Mesodermal cell (in vitro differentiated cells): ENCODE results near the gene FOXC1.

Experiments used
- H3K27ac ChIP-seq: 2 replicates; pipeline ENCODE4 v1.7.0; 2013; ENCODE audit warnings: mild to moderate bottlenecking, low read depth, low read length, moderate library complexity; ENCODE audit not compliant: severe bottlenecking
- H3K36me3 ChIP-seq: 2 replicates; pipeline ENCODE4 v1.7.1; 2013; ENCODE audit warnings: mild to moderate bottlenecking, low read length, moderate library complexity; ENCODE audit not compliant: control insufficient read depth, insufficient read depth
- H3K4me1 ChIP-seq: one replicate; pipeline ENCODE4 v1.7.1; 2013; ENCODE audit warnings: mild to moderate bottlenecking, low read length; ENCODE audit not compliant: insufficient read depth, control insufficient read depth, poor library complexity, severe bottlenecking
- H3K4me3 ChIP-seq: 2 replicates; pipeline ENCODE4 v1.7.0; 2013; ENCODE audit warnings: low read length, control low read depth, mild to moderate bottlenecking; ENCODE audit not compliant: insufficient read depth, poor library complexity, severe bottlenecking; ENCODE audit errors: extremely low read depth
- H3K9me3 ChIP-seq: 2 replicates; pipeline ENCODE4 v1.7.1; 2013; ENCODE audit warnings: mild to moderate bottlenecking, low read length, moderate library complexity; ENCODE audit not compliant: control insufficient read depth
- WGBS, 2 experiments: methylation state at CpG; one replicate each; pipeline ENCODE4 v1.1.5; 2013; ENCODE audit warnings: missing lambda C conversion rate in 2 of 2; ENCODE audit not compliant: insufficient coverage in 2 of 2; 5-methylcytosine and 5-hydroxymethylcytosine counted together

FOXC1 gene

GRCh38 chr6:1626481-1626880, 16.8 kb downstream of the FOXC1 start:
- WGBS, 2 experiments, result no CpG with 5 or more reads among the region's 4 CpGs
- Histone ChIP-seq H3K27ac (no peak overlapping the region), H3K4me3 (no peak overlapping the region), H3K36me3 (no peaks in the 10 kb centered on the region), H3K9me3 (no peaks in the 10 kb centered on the region), H3K4me1 (peaks cover 3% of the 10 kb centered on the region)

DNA sequence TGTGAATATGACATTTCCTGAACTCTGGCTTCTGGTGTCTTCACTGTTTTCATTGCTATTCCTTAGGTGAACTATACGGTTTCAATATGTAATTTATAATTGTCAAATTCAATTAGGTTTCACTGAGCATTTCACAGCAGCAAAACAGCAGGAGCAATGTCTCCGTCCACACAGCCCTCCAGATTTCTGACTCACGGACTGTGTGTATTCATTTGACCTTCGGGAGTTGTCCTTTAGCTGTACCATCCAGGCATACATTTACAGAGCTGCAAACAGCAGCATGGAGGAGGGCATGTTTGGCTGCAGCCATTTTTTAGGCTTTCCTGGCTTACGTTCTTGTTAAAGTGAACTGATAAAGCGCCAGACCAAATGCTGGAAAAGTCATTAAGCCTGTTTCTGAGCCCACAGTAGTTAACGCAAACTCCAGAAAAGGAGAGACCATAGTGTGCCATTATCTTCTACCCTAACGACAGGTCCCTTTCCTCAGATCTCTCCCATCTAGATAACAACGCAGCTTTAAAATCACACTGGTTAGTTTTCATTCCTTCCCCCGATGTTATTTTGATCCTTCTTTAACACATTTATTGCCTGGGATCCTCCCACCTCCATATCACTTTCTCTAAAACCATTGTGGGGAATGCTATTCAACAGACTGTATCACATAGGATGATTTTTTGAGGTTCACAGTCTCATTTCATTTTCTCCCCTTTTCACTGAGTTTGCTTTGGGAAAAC, 18.3 kb downstream of the FOXC1 start:
- Histone ChIP-seq H3K9me3 (no peaks in the 10 kb centered on the region), H3K4me3 (no peak overlapping the region), H3K36me3 (no peaks in the 10 kb centered on the region), H3K4me1 (peaks cover 3% of the 10 kb centered on the region), H3K27ac (no peak overlapping the region)
- WGBS, 2 experiments, result 37 to 42% methylated on average over 9 of the region's 10 CpGs

DNA sequence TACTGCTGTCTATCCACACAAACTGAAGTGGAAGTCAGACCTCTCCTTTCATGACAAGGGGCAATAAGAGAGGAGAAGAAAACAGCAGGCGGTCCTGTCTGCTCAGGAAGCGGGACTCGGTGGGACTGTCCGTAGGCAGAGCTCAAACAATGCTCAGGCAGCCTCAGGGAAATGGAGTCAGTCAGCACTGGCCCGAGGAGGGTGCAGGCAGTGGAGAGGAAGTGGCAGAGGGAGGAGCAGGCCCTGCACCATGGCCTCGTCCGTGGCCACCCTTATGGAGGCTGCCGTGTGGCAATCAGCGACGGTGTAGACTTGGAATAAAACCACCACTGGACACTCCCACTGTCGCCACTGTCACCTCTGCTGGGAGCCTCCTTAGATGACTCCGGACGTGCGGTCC, 19.6 kb downstream of the FOXC1 start:
- no peak overlapping the region for H3K4me3 ChIP-seq
- H3K27ac ChIP-seq, result no peak overlapping the region
- H3K9me3 ChIP-seq, result no peaks in the 10 kb centered on the region
- WGBS, 2 experiments, result 59 to 63% methylated on average over 11 to 13 of the region's 14 CpGs
- H3K36me3 ChIP-seq, result no peaks in the 10 kb centered on the region
- H3K4me1 ChIP-seq, result no peaks in the 10 kb centered on the region

- no peaks in the 10 kb centered on the region for H3K36me3 ChIP-seq
- H3K4me1 ChIP-seq, result no peaks in the 10 kb centered on the region
- no peaks in the 10 kb centered on the region for H3K9me3 ChIP-seq
- H3K27ac ChIP-seq, result no peak overlapping the region
- no peak overlapping the region for H3K4me3 ChIP-seq
- 85 to 89% methylated on average over 5 to 9 of the region's 10 CpGs for WGBS, 2 experiments
These were observed 20.6 kb downstream of the FOXC1 start for GRCh38 chr6:1630212-1630770.

DNA sequence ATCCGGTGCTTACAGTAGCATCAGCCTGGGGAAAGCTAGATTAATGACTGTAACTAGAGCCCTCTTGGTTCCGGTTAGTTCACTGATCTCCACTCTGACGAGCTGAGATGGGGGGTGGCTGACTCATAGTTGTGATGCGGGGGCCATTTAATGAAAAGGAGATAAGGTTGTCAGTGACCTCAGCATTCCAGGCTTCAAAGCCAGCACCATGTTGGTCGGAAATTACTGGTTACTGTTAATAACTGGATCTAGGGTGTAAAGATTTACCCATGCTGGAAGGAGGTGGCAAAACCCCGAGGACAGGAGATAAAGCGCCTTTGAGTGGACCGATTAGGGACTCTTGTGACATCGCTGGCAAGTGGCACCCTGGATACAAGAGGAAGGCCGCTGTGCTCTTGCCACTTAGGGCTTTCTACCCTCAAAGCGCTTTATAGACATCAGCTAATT, 21.1 kb downstream of the FOXC1 start:
- no peak overlapping the region for H3K27ac ChIP-seq
- no peaks in the 10 kb centered on the region for H3K36me3 ChIP-seq
- H3K4me3 ChIP-seq, result no peak overlapping the region
- no peaks in the 10 kb centered on the region for H3K4me1 ChIP-seq
- H3K9me3 ChIP-seq, result no peaks in the 10 kb centered on the region
- 69 to 75% methylated on average over 8 to 10 of the region's 11 CpGs for WGBS, 2 experiments

GRCh38 chr6:1631251-1631650, 21.5 kb downstream of the FOXC1 start:
- no CpG with 5 or more reads among the region's 4 CpGs for WGBS, 2 experiments
- Histone ChIP-seq H3K27ac (no peak overlapping the region), H3K36me3 (no peaks in the 10 kb centered on the region), H3K4me3 (no peak overlapping the region), H3K9me3 (no peaks in the 10 kb centered on the region), H3K4me1 (no peaks in the 10 kb centered on the region)

GRCh38 chr6:1633366-1634021, 23.8 kb downstream of the FOXC1 start:
- Histone ChIP-seq H3K27ac (no peak overlapping the region), H3K36me3 (no peaks in the 10 kb centered on the region), H3K4me1 (no peaks in the 10 kb centered on the region), H3K4me3 (no peak overlapping the region), H3K9me3 (no peaks in the 10 kb centered on the region)
- WGBS, 2 experiments, result 93% methylated on average over 13 to 16 of the region's 16 CpGs

DNA sequence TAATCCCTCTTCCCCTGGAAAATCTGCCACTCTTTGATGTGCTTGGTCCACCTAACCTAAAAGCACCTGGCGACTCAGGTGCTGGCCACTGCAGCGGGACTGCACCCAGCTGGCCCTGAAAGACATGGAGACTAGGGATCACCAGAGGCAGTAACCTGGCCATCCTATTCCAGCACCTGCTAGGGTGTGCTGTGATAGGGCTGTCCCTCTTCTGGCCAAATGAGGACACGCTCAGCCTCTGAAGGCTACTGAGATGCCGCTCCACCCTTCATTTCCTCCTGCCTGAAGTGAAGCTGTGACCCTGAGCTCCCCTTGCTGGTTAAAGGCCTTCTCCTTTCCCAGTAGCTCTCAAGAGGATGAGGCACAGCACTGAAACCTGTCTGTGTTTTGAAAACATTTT, 24.4 kb downstream of the FOXC1 start:
- no peaks in the 10 kb centered on the region for H3K4me1 ChIP-seq
- no peak overlapping the region for H3K27ac ChIP-seq
- no peaks in the 10 kb centered on the region for H3K9me3 ChIP-seq
- no peaks in the 10 kb centered on the region for H3K36me3 ChIP-seq
- H3K4me3 ChIP-seq, result no peak overlapping the region
- WGBS, 2 experiments, result 84 to 91% methylated on average over 4 of the region's 4 CpGs

DNA sequence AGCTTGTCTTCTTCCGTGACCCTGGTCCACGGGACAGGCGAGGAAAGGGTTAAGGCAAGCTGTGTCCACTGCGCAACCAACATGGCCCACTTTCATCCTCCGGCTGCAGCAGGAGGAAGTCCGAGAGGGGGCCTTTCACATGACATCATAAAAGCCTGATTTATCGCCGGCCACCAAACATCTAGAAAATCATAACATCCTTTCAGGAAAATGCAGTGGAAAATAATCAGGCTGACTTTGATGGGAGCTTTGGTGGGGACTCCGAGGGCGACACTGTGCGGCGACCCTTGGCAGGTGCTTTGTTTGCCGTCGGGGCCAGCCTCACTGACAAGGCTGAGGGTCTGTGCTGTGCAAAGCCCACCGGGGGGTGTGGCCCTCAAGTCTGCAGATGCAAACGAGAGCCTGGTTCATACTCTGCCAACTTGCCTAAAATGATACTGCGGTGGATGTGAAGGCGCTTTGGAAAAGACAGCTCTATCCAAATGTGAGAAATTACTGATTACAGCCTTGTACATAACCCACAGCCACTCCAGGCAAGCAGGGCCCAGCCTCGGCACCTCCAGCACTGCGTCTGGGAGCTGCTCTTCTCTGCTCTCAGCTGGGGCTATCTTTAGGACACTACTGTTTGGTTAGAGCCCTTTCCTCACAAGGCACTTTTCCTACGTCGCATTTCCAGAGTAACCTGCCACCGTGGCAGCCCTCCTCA, 25.7 kb downstream of the FOXC1 start:
- H3K27ac ChIP-seq, result no peak overlapping the region
- H3K4me3 ChIP-seq, result no peak overlapping the region
- WGBS, 2 experiments, result 91 to 92% methylated on average over 18 to 19 of the region's 23 CpGs
- H3K36me3 ChIP-seq, result no peaks in the 10 kb centered on the region
- no peaks in the 10 kb centered on the region for H3K9me3 ChIP-seq
- no peaks in the 10 kb centered on the region for H3K4me1 ChIP-seq

- no peak overlapping the region for H3K27ac ChIP-seq
- peaks cover 2% of the 10 kb centered on the region for H3K4me1 ChIP-seq
- no peaks in the 10 kb centered on the region for H3K9me3 ChIP-seq
- 93 to 99% methylated on average over 7 to 9 of the region's 9 CpGs for WGBS, 2 experiments
- no peak overlapping the region for H3K4me3 ChIP-seq
- H3K36me3 ChIP-seq, result no peaks in the 10 kb centered on the region
These were observed 26.6 kb downstream of the FOXC1 start for GRCh38 chr6:1636272-1636825.
